Kidney epithelial cell (primary cell): ENCODE measurements around the gene SLC12A3. TPM values are rescaled to one million over a fixed set of nuclear protein-coding genes. Genes with fewer than 3 reads are reported as not detected.

ENCODE experiments used
- DNase-seq: peaks from one replicate; pipeline ENCODE4 v3.0.0-alpha.2; 2010; ENCODE audit warnings: low read depth
- H3K27me3 ChIP-seq: 2 replicates; pipeline ENCODE4 v1.6.0; 2011; ENCODE audit warnings: low read length; ENCODE audit not compliant: control insufficient read depth, insufficient read depth
- H3K36me3 ChIP-seq: 2 replicates; pipeline ENCODE4 v1.5.1; 2011; ENCODE audit warnings: low read length; ENCODE audit not compliant: control insufficient read depth, insufficient read depth
- H3K4me3 ChIP-seq: 2 replicates; pipeline ENCODE4 v1.5.1; 2011; ENCODE audit warnings: low read depth, mild to moderate bottlenecking, control low read depth, low read length
- total RNA-seq: library from RNA; depleted of rRNA; stranded (reverse); fragments of >200 nt; gene quantifications from 2 replicates; pipeline ENCODE4 v1.2.3, GENCODE V29; 2015
- TF ChIP-seq, protein P1 (sequence below): IDR thresholded peaks from 2 replicates; pipeline ENCODE4 v1.5.1; 2011; ENCODE audit warnings: mild to moderate bottlenecking, moderate library complexity, low read length, control low read depth, inconsistent platforms; ENCODE audit not compliant: insufficient read depth, poor library complexity, severe bottlenecking

Gene SLC12A3
- total RNA-seq, 1 donor from 2014 or later, result 0.08 TPM

DNA sequence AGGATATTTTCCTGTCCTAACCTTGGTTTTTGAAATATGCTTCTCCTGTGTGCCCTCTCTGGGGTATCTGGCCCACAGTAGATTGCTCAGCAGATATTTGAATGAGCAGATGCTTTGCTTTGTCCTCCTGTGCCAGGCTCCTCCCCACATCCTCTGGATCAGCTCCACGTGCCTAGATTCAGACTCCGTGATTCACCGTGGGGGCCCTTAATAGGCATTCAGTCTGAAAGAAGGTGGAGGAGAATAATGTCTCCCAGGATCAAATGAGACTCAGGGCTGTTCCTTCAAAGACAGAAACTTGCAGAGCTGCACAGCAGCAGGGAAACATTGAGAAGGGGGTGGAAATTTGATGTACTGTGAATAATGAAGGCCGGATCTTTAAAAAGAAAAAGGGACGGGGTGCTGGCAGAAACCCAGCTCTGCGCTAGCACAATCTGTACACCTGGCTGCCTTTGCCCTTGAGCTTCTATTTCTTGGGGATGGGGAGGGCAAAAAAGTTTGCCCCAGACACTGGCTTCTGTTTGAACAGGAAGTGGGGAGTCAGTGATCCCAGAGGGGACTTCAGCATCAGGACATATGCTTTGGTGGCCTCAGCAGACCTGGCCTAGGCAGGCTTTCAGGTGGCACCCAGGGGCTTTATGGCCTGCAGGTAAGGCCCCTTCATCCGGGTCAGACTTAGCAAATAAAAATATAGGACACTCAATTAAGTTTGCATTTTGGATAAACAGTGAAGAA is 15.9 kb upstream of the SLC12A3 start:
- no peaks in the 10 kb centered on the region for H3K27me3 ChIP-seq
- TF ChIP-seq, protein P1, sequence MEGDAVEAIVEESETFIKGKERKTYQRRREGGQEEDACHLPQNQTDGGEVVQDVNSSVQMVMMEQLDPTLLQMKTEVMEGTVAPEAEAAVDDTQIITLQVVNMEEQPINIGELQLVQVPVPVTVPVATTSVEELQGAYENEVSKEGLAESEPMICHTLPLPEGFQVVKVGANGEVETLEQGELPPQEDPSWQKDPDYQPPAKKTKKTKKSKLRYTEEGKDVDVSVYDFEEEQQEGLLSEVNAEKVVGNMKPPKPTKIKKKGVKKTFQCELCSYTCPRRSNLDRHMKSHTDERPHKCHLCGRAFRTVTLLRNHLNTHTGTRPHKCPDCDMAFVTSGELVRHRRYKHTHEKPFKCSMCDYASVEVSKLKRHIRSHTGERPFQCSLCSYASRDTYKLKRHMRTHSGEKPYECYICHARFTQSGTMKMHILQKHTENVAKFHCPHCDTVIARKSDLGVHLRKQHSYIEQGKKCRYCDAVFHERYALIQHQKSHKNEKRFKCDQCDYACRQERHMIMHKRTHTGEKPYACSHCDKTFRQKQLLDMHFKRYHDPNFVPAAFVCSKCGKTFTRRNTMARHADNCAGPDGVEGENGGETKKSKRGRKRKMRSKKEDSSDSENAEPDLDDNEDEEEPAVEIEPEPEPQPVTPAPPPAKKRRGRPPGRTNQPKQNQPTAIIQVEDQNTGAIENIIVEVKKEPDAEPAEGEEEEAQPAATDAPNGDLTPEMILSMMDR, result no peak
- H3K4me3 ChIP-seq, result no peak overlapping the region
- peak; percentile 65 for DNase-seq
- no peaks in the 10 kb centered on the region for H3K36me3 ChIP-seq

DNA sequence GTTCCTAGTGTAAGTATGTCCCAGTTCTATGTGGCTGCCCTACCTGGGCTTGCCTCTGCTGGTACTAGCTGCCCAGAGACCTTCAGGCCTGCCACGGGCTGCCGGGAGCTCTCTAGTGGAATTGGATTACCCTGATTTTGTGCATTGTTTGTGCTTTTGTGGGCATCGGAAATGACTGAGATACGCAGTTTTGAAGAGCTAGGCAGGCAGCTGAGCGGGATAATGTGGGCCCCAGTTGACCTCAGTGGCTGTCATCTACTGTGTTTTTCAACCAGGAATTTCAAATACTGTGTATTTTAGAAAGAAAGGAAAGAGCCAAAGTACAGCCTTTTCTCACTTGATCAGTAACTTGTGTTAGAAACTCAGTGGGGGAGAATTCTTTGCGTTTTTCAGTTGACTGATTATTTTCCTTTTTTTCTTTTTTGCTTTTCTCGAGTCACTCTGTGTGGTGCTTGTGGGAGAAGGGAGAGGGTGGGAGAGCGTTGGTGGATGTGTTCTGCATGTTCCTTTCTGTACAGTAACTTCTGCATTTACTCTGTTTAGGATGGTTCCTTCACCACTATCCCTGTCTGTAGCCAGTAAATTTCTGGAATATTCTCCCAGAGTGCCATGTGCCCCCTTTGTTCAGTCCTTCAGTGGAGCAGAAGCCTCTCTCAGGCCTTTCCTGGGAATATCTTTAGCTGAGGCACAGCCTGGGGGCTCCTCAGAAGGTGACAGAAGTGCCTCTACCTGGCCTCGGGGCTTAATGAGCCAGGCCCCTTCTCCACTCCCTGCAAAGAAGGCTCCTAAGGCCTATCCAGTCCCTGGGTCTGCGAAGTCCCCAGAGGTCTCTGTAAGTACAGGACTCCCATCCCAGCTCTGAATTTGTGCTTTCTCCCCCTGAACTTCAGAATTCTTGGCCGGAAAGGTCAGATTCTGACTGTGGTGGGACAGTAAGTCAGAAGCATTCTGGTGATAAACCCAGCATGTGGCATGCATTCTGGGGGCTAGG is 15.0 kb upstream of the SLC12A3 start:
- no peaks in the 10 kb centered on the region for H3K27me3 ChIP-seq
- H3K36me3 ChIP-seq, result no peaks in the 10 kb centered on the region
- TF ChIP-seq, protein P1, result no peak
- no peak overlapping the region for H3K4me3 ChIP-seq
- DNase-seq, result no peak

DNA sequence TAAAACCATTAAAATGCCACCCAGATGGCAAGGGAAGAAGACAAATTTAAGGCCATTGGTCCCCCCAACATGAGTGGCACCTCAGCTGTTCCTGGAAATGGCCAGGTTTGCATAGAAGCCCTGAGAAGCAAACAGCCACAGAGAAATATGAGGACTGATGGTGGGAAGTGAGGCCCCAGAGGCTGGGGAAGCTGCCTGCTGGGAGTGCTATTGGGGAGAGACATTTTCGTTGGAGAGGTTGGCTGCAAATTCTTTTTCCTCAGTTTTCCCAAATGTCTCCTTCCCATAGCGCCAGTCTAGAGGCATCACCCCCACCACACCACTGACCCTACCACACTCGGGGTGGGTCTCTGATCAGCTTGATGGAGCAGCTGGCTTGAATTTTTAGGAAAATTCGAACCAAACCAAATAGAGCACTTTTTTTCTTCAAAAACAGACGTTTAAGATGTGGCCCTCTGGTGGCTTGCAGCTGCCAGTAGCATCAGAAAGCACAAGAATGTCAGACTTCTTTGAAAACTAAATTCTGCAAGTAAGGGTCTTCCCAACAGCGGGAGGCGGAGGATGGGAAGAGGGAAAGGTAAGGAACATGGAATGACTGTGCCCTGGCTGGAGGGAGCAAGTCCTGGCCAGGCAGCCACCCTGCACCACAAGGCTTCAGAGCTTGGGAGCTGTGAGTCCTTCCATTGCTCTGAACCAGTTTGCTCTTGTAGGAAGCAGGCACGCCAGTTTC is 13.2 kb upstream of the SLC12A3 start:
- H3K36me3 ChIP-seq, result no peaks in the 10 kb centered on the region
- TF ChIP-seq, protein P1, result peak; percentile 62
- H3K4me3 ChIP-seq, result no peak overlapping the region
- no peak for DNase-seq
- no peaks in the 10 kb centered on the region for H3K27me3 ChIP-seq

DNA sequence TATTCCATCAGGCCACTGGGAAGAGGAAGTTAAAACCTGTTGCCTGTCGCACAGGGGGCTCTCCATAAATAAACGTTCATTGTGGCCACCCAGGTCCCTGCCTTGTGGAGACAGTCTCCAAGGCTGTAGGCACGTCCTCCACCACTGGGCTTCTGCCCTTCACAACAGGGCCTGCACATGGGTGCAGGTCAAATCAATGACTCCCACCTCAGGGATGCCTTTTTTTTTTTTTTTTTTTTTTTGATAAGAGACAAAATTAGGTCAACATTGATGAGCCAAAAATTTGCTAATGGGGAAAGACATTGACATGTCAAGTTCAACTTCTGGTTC is 12.6 kb upstream of the SLC12A3 start:
- no peak for DNase-seq
- no peaks in the 10 kb centered on the region for H3K27me3 ChIP-seq
- H3K4me3 ChIP-seq, result no peak overlapping the region
- no peaks in the 10 kb centered on the region for H3K36me3 ChIP-seq
- TF ChIP-seq, protein P1, result no peak

DNA sequence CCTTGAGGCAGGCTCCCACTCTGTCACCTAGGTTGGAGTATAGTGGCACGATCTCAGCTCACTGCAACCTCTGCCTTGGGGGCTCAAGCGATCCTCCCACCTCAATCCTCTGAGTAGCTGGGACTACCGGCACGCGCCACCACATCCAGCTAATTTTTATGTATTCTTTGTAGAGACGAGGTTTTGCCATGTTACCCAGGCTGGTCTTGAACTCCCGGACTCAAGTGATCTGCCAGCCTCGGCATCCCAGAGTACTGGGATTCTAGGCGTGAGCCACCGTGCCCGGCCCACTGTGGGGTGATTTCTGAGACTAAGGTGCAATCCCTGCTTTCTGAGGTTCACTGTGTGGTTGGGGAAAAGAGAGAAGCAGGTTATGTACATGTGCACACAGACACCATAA is 12.0 kb upstream of the SLC12A3 start:
- Histone ChIP-seq H3K27me3 (no peaks in the 10 kb centered on the region), H3K4me3 (no peak overlapping the region), H3K36me3 (no peaks in the 10 kb centered on the region)
- no peak for DNase-seq
- TF ChIP-seq, protein P1, result no peak
